GM19099 (cell line): ENCODE data around the gene LRRC28.

ENCODE experiments used
- POLR2A ChIP-seq: IDR thresholded peaks from 3 replicates; pipeline ENCODE4 v1.6.1; 2011; ENCODE audit warnings: low read depth; ENCODE audit not compliant: insufficient read length; ENCODE audit errors: extremely low read depth

The LRRC28 gene

DNA sequence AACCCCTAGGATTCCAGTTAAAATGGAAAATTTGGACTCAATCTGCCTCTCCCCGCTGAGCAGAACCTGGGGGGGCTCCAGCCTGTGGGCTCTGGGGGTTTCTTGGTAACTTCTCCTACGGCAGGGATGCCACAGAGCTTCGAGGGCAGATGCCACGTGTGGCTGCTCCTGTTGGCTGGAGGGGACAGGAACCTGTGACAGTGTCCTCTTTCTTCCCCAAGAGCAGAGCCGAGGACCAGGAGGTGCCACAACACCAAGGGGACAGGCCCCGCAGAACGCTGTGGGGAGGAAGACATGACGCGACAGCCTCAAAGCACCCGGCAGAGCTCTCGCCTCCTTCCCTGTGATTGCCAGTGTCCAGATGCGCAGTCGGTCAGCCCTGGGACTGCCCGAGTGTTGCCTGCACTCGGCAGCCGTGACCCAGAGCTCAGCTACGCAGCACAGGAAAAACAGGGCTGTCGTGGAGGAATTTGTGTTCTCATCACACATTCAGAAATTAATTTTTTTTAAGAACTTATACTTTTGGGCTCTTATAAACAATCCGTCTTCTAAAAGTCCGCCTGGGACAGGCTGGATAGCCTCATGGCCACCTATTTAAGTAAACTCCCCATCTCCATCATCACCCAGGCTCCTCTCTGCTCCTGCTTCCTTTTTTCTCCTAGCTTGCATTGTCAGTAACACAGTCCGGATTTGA, 182.6 kb downstream of the LRRC28 start:
- no peak for TF ChIP-seq POLR2A

DNA sequence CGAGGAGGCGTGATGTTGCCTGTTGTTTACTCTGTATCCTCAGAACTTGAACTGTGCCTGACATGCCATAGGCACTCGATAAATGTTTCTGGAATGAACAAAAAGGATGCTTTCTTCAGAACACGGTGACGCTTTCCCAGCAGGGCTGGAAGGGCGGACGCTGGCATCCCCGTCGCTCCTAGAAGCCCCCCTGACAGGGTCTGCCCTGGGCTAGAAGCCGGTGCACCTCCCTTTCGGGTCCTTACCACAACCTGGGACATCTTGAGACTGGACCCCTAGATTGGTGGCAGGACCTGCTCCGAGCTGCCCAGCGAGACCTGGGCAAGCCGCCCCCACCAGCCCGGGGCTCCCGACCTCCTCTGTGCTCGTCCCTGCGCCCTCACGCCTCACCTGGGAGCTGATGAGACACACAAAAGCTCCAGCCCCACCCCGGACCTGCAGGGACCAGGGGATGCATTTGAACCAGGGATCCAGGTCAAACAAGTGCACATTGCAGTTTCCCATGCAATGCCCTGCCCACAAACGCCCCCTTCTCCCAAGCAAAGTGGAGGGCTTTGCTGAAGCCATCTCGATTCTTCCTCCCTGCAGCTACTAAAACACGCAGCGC, 183.3 kb downstream of the LRRC28 start:
- no peak for TF ChIP-seq POLR2A

DNA sequence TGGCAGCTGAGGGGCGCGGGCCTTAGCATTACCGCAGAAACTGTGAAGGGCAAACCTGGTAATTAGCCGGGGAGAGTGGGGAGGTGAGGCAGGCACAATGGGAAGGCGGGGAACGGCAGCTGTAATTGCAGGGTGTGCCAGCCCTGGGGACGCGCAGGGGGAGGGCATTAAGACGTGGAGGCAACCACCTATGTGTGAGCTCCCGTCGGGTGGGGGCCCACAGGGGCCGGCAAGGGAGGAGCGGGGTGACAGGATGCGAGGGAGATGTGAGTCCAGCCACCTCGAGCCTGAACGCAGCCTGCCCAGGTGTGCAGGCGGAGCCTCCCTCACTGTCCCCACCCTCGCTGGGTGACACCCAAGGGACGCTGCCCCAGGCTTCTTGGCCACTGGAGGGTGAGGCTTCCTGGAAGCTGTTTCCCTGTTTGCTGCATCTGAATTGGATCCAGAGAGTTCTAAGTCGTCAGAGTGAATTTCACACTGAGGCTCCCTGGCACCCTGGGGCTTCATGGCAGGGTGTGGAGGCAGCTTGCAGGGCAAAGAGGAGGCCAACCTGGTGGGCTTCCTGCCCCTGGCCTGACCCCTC, 183.9 kb downstream of the LRRC28 start:
- TF ChIP-seq POLR2A, result no peak

DNA sequence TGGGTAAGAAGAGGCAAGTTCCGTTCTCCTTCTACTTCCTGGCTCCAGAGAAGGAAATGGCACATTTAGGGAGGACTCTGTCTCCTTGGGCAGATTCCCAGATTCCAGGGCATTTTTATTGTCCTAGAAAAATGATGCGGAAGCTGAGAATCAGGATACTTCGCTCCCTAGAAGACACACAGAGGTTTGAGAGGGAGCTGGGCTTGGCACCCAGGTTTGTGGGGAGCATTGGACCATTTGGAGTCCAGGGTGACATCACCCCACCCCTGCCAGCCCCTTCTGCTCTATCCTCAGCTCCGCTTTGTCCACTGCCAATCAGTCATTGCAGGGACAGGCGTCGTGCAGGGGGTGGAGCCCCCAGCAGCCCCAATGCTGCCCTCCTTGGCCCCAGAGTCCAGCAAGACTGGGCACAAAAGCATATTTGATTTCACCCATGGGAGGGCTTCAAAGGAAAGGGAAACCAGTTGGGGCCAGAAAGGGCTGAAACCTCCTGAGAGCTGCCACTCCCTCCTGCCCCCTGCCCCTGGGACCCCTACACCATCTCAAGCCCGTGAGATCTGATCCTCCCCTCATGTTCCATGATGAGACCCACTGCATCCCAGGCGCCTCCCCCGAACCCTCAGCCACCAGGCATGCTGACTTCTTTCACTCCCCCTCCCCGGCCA, 184.7 kb downstream of the LRRC28 start:
- no peak for TF ChIP-seq POLR2A

- TF ChIP-seq POLR2A, result no peak
Observed at GRCh38 chr15:99436542-99437314, 185.4 kb downstream of the LRRC28 start.

DNA sequence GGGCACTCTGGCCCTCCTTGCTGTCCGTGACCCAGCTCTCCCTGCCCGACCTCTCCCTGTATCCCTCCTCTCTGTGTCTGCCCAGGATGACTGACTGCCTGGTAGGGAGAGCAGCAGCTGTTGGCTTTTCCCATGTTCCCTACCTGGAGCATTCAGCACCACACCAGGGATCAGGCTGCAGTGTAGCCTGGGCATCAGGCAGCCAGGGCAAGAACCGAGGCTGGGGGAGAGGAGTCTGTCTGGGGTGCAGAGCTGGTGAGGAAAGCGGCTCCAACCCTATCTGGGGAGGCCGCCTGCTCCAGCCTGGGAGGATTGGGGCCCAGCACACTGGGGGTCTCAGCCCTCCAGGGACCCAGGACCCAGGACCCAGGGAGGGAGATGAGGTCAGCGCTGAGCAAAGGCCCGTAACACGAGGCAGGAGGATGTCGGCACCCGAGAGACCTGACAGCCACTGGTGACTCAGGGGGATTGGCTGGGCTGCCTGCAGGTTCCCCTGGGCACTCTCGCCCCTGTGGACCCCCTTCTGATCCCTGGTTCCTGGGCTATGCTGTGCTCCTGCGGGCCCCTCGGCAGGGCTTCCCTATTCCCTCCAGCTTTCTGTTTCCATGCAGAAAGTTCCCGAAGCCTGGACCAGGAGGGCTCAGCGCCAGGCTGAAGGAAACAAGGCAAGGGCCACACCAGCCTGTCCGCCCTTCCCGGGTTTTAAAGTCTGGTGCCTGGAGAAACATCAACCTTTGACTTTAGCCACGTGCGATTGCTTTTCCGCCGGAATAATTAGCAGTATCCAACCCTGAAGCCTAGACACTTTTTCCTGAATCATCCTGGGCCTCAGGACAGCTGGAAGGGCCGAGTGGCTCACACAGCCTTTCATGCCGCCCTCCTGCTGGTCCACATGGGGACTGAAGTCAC, 186.3 kb downstream of the LRRC28 start:
- no peak for TF ChIP-seq POLR2A

DNA sequence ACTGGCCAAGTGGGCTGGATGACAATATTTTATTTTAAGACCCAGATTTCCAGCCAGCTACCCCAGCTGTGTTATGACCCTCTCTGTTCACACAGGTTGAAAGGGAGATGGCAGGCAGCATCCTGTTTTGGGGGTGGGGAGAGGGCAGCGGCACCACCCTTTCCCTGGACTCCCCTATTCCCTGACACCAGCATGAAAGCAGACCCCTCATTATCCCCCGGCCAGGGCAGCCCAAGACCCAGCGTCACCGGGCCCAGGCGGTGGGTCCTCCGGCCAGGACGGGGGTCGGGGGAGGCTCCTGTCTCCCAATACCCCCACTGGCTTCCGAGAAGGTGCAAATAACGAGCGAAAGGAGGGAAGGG, 186.9 kb downstream of the LRRC28 start:
- TF ChIP-seq POLR2A, result no peak

DNA sequence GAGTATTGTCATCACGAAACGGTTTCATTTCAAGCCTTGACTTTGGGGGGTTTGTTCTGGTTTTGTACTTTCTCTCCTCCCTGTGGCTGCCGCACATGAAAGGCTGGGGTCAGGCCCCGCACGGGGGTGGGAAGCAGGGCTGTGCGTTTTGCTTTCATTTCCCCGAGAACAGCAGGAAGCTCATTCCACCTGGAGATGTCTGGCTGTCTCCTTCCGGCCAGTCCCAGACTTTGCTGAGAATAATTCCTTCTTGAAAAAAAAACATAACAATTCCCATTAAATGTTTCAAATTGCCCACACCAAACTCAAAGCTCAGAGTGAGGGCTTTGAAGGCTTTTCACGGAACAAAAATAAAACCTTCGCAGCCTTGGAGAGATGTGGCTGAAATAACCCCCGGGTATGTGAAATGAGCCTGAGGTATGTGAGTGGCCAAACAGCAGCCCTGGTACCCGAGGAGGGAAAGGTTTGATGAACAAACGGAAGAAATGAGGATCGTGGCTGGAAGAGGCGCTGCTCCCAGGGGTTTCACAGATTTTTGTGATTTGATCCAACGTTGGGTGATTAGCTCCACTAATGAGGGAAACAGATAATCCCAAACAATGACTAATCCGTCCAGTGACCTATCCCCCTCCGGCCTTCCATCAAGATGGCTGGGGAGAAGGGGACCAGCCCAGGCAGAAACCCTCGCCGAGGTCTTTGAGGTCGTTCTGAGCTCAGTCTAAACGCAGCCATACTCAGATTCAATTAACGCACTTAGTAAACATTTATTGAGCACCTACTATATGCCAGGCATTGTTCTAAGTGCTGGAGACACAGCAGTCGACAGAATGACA, 187.6 kb downstream of the LRRC28 start:
- TF ChIP-seq POLR2A, result no peak

DNA sequence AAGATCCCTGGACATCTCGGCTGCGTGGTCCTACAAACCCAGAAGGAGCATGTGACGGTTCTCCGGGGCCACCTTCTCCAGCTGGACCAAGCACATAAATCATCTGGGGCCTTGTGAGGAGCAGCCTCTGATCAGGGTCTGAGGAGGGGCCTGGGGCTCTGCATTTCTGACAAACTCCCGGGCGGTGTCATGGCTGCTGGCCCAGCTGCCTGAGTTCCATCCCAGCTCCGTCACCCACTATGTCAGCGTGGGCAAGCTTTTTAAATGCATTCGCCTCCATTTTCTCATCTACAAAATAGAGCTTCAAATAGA, 188.2 kb downstream of the LRRC28 start:
- TF ChIP-seq POLR2A, result no peak

- no peak for TF ChIP-seq POLR2A
Observed at GRCh38 chr15:99440029-99440428, 188.7 kb downstream of the LRRC28 start.
